ENCODE data around the gene CASKIN2.

The CASKIN2 gene

DNA sequence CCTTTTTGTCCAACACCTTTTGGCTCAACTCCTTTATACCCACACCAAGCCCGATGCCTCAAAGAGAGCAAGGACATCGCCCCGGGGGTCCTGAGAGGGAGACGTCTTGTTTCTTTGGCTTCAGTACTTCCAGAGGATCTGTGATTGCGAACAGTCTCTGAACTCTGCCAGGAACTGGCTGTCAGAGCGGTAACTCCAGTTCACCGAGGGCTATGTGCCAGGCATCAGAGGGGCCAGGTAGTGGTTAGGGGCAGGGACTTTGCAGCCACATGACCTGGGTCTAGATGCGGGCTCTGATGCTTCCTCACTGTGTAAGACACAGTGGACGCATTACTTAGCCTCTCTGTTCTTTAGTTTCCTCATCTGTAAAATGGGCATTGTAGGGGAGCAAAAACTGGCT, 31.8 kb upstream of the CASKIN2 start:
- no peak for DNase-seq (ENCODE audit: low read depth in 2 of 2, low spot score in 1 of 2)

DNA sequence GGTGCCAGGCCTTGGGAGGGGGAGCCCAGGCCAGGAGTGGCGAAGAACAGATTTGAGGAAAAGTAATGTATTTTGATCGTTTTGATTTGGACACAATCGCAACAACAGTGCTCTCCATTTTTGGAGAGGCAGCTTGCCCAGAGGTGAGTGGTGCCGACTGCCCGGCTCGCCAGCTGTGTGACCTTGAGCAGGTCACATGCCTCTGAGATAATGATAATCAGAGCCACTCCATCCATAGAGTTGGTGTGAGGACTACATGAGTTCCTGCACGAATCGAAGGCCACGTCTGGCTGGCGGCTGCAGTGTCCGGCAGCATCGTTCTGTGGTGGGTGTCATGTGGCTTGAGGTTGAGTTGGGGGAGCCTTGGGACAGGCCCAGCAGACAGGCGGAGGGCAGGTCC, 30.8 kb upstream of the CASKIN2 start:
- DNase-seq (ENCODE audit: low read depth in 2 of 2, low spot score in 1 of 2) = no peak

DNA sequence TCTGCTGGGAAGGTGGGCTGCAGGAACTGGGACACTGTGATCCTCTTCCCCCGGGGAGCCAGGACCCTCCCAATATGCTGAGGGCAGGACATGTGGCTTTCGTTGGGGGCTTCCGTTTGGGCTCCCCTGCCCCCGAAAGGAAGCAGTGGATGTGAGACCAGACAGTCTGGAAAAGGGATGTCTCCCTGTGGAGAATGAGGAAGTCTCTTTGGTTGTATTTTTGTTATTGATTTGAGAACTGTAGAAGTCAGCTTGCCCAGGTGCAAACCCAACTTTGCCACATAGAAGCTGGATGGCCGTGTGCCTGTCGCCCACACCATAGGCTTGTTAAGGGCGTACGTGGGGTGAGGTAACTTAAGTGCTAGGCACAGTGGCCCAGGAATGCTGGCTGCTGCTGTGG, 28.9 kb upstream of the CASKIN2 start:
- no peak for DNase-seq (ENCODE audit: low read depth in 2 of 2, low spot score in 1 of 2)

DNA sequence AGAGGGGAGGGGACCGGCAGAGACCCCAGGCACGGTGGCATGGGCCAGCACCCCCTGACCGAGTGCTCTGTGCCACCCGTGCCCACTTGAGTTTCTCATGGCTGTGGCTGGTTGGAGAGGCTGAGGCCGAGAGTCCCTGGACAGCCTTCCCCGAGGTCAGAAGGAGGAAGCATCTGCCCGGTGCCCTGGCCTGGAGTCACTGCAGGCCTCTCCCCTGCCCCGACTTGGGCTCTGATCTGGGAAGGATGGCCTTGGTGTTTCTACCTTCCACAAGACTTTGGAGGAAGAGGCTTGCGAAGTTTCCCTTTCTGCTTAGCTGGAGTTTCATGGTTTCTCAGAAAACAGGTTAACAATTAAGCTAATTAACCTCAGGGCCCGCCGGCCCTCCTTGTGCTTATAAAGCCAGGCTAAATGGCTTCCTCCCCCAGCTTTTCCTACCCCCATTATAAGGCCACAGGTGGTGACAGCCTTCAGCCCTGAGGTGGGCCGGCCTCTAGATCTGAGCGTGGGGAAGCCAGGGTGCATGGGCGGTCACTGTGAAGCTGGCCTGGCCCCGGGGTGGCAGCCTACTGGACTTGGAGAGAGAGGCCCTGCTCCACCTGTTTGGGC, 27.5 kb upstream of the CASKIN2 start:
- no peak for DNase-seq (ENCODE audit: low read depth in 2 of 2, low spot score in 1 of 2)

DNA sequence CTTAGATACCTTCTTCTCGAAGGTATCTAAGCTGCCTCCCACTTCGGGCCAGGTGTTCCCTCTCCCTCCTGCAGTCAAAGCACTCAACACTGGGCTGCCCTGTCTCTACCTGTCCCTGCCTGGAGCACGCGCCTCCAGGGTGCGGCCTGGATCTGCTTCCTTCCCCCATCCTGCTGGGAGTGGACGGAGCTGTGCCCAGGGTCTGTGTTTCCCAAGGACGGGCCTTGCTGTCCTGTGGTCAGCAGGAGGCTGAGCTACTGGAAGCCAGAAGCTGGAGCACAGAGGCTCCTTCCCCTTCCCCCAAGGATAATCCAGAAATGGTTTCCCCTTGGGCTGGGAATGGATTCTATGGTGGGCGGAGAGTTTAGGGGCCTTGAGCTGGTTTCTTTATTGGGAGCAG, 26.9 kb upstream of the CASKIN2 start:
- DNase-seq (ENCODE audit: low read depth in 2 of 2, low spot score in 1 of 2) = no peak

DNA sequence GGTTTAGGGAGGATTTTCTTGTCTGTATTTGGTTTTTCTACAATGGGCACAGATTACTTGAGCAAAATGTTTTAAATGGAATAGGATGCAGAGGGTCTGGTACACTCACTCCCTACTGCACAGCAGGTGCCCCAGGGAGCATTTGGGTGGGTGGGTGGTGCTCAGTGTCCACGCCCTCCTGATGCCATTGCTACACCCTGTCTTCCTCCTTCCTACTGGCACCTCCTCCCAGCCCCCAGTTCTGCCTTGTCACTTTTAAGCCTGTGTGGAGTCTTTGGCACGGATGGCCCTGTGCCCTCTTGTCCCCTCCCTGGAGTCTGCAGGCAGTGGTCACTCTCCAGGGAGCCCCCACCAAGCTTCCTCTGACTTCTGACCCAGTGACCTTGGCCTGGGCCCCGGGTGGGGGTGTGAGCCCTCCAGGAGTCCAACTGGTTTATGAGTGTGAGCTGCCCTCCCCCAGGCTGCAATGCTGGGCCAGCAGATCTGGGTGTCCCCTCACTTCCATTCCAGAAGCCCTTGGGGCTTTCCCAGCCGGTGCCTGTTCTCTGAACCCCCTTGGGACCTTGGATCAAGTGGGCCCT, 25.7 kb upstream of the CASKIN2 start:
- no peak for DNase-seq (ENCODE audit: low read depth in 2 of 2, low spot score in 1 of 2)

DNA sequence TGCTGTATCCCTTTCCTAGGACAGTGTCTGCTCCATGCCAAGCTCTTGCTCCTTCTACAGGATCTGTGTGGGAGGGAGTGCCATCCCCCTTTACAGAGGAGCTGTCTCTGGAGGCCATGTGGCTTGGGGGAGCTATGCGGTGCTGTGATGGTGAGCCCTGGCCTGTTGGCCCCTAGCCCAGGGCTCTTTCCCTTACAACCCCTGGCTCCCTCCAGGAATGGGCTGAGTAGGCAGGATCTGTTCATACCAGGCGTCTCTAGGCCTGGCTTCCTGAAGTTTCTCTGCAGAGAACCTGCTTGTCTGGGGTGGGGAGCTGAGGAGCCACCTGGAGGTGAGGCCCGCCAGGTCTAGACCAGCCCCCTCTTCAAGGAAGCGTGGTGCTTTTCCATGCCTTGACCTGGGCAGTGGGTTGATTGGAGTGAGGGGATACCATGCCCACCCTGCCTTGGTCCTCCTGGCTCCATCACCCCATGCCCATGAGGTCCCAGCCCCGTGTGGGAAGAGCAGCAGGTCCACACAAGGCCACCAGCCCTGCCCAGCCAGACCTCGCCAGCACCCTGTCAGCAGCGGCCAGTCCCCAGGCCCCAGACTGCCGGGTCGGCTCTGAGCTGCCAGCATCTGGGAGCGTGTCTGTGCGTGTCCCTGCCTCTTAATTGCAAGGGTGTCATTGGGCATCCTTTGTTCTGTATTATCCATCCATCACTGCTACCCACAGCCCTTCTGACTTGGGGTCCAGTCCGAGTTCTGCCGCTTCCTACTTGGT, 24.8 kb upstream of the CASKIN2 start:
- no peak for DNase-seq (ENCODE audit: low read depth in 2 of 2, low spot score in 1 of 2)

DNA sequence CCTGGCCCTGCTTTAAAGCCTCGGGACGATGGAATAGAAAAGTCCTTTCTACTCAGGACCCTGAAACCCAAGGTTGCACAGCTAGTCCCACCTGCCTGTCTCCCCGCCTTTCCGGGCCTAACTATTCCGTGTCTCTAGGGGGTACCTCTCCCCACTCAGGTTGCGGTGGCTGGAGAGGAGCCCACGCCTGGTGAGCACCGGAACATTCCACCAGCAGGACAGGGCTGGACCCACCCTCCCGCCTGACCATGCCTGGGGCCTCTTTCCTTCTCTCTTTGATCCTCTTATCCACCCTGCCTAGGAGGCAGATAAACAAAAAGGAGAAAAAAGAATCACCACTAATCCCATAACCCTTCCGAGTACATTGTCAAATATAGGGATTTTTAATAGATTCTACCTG, 21.0 kb upstream of the CASKIN2 start:
- DNase-seq (ENCODE audit: low read depth in 2 of 2, low spot score in 1 of 2) = no peak

DNA sequence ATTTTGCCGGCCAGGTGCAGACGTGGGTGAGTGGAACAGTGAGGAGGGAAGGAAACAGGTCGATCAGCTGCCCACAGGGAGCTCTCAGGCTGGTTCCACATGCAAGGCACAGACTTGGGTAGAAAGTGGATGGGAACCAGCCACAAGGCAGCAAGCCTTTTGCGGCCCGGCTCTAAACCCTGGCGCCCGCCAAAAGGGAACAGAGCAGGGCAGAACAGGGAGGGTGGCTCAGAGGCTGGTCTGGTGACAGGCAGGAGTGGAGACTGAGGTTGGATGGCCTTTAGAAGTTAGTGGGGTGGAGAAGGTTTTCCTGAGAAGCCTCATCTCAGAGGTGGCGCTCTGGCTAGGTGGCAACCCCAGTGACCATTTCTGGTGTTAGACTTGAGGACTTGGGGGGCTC, 20.5 kb upstream of the CASKIN2 start:
- no peak for DNase-seq (ENCODE audit: low read depth in 2 of 2, low spot score in 1 of 2)

DNA sequence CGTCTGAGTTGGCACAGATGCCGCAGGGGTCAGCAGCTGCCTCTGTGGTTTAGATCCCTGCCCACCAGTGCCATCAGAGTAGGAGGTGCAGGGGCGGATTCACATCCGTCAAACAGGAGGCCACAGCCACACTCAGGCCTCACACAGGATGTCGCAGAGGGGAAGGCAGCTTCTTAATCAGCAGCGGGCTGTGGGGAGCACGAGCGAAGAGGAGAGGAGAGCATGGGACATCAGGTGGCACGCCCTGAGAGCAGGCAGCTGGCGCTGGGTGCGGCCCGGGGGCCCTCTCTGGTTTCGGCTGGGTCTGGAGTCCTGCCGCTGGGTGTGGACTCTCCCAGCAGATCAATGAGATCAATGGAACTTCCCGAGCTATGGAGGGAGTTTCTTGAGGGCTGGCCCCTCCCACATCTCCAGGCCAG, 19.8 kb upstream of the CASKIN2 start:
- DNase-seq (ENCODE audit: low read depth in 2 of 2, low spot score in 1 of 2) = peak in 1 of 2 donors; percentile 35

DNA sequence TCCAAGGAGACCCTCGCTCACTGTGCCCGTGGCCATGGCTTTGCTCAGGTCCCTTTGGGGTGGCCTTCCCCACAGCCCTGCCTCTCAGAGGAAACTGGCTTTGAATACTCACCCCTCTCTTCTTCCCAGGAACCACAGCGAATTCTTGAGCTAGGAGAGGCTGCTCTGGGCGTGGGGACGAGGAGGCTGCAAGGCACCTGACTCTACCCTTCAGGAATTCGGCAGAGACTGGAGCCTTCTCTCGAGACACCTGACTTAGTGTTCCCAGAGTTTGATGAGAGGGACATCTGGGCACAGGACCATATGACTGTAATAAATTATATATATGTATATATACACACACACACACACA, 16.4 kb upstream of the CASKIN2 start:
- DNase-seq (ENCODE audit: low read depth in 2 of 2, low spot score in 1 of 2) = no peak

DNA sequence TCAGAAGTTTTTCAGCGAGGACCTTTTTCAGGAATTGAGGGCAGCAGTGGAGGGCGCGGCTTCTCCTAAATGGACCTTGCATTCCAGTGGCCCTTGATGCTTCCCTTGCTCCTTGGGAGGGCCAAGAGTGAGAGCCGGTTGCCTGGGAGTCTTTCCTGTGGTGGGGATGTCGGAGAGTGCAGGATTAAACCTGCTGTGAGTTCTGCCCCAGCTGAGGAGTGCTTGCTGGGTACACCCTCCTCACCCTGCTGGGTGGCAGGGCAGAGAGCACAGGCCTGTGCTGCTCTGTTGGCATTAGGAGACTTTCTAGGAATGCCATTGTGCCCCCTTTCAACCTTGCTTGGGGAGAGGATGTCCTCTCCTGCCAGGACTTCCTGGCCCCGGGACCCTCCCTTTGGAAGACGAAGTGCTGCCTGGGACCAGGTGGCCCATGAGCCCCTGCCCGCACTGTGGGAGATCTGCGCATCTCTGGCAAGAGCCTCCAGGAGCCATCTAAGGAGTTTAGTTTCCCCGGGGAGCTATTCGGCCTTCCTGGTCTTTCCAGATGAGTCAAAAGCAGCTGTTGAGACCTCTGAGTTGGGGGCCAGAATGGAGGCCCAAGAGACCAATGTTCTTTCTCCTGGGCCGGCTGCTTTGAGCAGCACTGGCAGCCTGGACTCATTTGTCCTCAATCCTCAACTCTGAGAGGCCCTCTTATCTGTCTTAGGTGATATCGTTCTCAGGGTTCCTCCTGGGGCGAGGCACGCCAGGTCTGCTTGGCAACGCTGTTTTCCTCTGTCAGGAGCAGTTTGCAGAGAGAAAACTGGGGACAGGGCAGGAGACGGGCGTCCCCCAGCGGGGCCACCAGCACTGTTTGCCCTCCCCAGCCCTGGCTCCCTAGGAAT, 15.7 kb upstream of the CASKIN2 start:
- DNase-seq (ENCODE audit: low read depth in 2 of 2, low spot score in 1 of 2) = no peak

DNA sequence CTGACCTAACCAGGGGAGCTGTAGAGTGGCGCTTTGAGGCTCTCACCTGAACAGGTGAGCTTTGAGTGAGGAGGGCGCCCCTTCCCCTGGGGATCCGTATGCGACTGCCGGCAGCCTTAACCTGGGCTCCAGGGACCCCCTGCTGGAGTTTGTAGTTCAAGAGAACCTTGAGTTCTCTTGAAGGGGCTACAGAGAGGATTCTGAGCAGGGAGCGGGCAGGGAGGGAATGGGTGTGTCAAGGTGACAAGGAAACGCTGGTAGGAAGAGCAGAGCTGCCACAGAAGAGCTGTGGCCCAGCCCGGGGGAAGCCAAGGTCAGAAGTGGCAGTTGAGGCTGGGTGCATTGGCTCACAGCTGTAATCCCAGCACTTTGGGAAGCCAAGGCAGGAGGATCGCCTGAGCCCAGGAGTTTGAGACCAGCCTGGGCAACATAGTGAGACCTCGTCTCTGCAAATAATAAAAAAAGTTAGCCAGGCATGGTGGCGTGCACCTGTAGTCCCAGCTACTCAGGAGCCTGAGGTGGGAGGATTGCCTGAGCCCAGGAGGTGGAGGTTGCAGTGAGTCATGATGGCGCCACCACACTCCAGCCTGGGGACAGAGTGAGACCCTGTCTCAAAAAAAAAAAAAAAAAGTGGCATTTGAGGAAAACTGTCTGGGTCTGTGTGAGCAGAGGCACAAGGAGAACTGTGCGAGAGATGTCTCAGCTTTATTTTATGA, 11.4 kb upstream of the CASKIN2 start:
- no peak for DNase-seq (ENCODE audit: low read depth in 2 of 2, low spot score in 1 of 2)

DNA sequence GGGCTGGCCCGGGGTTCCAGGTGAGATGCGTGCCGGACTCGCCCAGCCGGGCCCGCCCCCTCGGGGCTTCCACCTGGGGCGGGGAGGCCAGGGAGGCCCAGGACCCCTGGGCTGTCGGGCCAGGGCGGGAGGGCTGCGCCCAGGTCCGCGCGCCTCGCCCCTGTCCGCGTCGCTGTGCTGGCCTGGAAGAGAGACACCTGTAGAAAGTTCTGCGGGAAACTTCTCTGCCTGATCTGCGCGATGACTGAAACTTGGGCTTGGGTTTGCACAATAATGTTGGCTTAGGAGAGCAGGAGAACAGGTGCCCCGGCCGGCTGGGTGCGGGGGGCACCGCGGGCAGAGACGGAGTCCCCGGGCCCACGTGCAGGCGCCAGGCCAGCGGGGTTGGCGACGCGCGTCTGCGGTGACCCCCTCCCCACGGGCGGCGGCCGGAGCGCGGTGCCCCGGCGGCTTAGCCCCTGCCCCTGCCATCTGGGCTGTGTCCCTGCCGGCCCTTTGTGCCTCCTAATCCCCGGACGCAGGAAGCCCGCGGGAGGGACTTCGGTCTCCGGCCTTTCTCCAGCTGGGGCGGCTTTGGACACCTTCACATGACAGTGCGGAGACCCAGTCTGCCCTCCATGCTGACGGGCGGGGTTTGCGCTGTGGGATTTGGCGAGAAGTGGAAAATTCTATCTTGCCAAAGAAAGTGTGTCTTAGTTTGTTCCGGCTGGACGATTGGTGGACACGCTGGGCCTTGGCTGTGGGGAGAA, 10.6 kb upstream of the CASKIN2 start:
- DNase-seq (ENCODE audit: low read depth in 2 of 2, low spot score in 1 of 2) = no peak

DNA sequence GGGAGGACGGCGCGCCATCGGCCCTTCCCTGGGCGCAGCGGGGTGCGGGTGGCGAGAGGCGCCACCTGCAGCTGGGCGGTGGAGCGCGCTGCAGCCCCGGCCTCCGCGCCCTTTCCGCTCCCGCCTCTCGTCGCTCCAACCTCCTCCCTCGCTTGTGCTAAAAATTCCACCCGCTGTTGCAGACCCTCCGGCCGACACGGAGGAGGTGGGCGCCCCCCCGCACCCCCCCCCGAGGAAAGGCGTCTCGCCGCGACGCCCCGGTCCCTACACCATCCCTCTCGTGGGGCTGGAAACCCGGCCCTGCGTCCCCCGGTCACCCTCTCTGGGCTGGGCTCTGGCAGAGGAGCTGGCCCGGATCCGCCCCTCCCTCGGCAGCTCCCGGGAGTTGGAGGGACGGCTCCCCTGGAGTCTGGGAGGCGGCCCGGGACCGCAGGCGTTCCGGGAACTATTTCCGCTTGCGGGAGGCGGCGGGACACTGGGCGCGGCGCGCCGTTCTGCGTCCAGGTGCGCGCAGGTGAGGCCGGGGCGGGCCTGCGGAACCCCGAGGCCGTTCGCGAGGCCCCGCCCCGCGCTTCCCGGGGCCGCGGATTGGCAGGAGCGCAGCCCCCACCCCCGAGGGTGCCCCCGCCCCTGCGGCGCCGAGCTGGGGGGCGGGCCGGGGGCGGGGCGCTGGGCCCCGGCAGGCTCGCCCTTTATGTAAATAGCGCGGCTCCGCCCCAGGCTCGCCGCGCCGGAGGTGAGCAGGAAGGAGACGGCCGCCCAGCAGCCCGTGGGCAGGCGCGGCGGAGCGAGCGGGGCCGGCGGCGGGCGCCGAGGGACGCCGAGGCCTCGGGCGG, 9.9 kb upstream of the CASKIN2 start, which contains the start of gene LLGL2:
Gene LLGL2 (plus strand): TSS at position 728 of the 836 bp plus-strand sequence. CDS start 17,730 bp downstream, outside the sequence.
- peak; percentile 50 to 65 for DNase-seq (ENCODE audit: low read depth in 2 of 2, low spot score in 1 of 2)

DNA sequence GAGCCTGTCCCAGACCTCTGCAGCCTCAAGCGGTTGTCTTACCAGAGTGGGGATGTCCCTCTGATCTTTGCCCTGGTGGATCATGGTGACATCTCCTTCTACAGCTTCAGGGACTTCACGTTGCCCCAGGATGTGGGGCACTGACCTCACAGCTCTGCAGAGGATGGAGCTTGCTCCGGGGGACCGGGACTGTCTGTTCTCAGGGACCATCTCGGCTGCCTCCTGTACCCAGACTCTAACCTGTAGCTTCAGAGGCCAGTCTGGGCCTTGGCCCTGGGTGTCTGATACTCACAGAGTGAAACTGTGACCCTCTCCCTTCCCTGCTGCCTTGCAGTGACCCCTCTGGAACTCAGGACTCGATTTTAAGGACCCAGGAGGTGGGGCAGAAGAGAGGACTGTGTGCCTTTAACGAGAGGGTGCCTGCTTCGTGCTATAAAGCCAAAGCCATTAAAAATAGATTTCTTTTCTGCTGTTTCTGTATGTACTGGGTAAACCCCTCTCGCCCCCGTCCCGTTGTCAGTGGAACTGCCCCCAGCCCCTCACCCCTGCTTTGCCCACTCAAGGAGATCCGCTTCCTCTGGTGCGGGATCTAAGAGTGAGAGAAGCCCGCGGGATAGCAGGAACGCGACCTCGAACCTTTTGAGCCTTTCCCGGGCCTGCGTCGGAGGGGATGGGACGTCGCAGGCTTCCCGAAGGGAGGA, 9.1 kb upstream of the CASKIN2 start:
- no peak for DNase-seq (ENCODE audit: low read depth in 2 of 2, low spot score in 1 of 2)

DNA sequence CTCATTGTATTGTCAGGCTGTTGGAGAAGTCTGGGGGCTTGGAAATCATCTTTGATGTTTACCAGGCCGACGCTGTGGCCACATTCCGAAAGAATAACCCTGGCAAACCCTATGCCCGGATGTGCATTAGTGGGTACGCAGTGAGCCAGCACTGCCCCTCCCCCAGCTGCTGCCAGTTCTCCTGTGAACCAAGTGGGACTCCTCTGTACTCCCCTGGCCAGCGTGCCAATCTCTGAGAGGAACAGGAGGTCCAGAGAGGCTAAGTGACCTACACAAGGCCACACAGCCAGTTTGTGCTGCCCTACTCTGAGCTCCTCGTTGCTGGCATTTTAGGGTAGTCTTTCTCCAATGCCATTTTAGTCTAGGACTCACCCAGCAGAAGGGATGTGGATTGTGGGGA, 8.3 kb upstream of the CASKIN2 start:
- no peak for DNase-seq (ENCODE audit: low read depth in 2 of 2, low spot score in 1 of 2)

DNA sequence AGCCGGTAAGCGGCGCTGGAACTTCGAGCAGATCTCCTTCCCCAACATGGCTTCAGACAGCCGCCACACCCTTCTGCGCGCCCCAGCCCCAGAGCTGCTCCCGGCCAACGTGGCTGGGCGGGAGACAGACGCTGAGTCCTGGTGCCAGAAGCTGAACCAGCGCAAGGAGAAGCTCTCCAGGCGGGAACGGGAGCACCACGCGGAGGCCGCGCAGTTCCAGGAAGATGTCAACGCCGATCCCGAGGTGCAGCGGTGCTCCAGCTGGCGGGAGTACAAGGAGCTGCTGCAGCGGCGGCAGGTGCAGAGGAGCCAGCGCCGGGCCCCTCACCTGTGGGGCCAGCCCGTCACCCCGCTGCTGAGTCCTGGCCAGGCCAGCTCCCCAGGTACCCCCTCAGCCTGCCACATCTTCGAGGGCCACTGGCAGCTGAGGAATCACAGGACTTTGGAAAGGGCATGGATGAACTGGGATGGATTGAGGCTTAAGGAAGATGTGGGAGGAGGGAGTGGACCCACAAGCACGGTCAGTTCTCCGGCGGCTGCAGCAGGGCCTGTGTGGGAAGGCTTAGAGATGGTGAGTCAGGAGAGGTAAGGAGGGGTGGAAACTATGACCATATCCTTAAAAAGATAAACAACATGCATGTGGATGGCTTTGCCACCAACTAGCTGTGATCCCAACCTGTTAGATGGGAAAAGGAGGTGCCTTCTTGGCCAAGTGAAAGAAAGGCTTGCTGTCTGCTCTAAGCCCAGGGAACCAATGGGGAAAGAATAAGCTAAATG, 6.8 kb upstream of the CASKIN2 start:
- no peak for DNase-seq (ENCODE audit: low read depth in 2 of 2, low spot score in 1 of 2)

All from stimulated activated CD8-positive, alpha-beta memory T cell treated with anti-CD3 and anti-CD28 coated beads, Interleukin-4, amount 100 ng/mL, for 4 hours (primary cell).